T-cell (primary cell): ENCODE measurements around the gene LY6G6F. TPM values are rescaled to one million over a fixed set of nuclear protein-coding genes. Genes with fewer than 3 reads are reported as not detected.

Experiments used
- ATAC-seq, 4 experiments: fragments of 200-7000 bp in 3 of 4; fragments of 150-1000 bp in 1 of 4; cut with Tn5 transposase; replicated peaks in 1 of 4; 1 replicate in 3 of 4; 2 replicates in 1 of 4; pipeline ENCODE4 v1.10.0; 2021; ENCODE audit warnings: moderate library complexity in 3 of 4, mild to moderate bottlenecking in 2 of 4, moderate number of reproducible peaks in 1 of 4
- CTCF ChIA-PET, 2 donors: fragments of 300-600 bp; sonication (Branson Sonifier 250); formaldehyde crosslinking; loops; one replicate each; lab custom pipeline; 2022; ENCODE audit warnings: antibody characterized with exemption in 2 of 2; lab: Charles Lee
- POLR2A ChIA-PET, 2 donors: fragments of 300-600 bp; sonication (Branson Sonifier 250); formaldehyde crosslinking; loops; one replicate each; lab custom pipeline; 2022; ENCODE audit warnings: antibody characterized with exemption in 2 of 2; lab: Charles Lee
- DNase-seq, 35 experiments: peaks; one replicate each; pipeline versions ENCODE4 v3.0.0 to v3.0.0-alpha.2; 2013 to 2023
- H3K27ac ChIP-seq: one replicate; pipeline ENCODE4 v1.5.1; 2013; ENCODE audit warnings: low read length
- H3K27me3 ChIP-seq, 2 experiments: replicated peaks in 1 of 2; 1 replicate in 1 of 2; 2 replicates in 1 of 2; pipeline versions ENCODE4 v1.6.1 to v1.7.0; 2013; ENCODE audit warnings: low read length in 1 of 2, mixed read lengths in 1 of 2; ENCODE audit not compliant: control insufficient read depth in 2 of 2, insufficient read depth in 2 of 2; ENCODE audit errors: extremely low read depth in 1 of 2
- H3K36me3 ChIP-seq, 2 donors: 1 replicate in 1 of 2; 2 replicates in 1 of 2; pipeline versions ENCODE4 v1.6.1 to v1.7.0; 2013; ENCODE audit warnings: low read length in 1 of 2; ENCODE audit not compliant: control insufficient read depth in 2 of 2, insufficient read depth in 1 of 2; ENCODE audit errors: extremely low read depth in 1 of 2
- H3K4me1 ChIP-seq, 2 experiments: 1 replicate in 1 of 2; 2 replicates in 1 of 2; pipeline versions ENCODE4 v1.6.1 to v1.7.0; 2013; ENCODE audit warnings: low read length in 2 of 2, mixed read lengths in 1 of 2; ENCODE audit not compliant: insufficient read depth in 2 of 2, control insufficient read depth in 1 of 2; ENCODE audit errors: extremely low read depth in 1 of 2
- H3K4me3 ChIP-seq, 2 donors: 1 replicate in 1 of 2; 2 replicates in 1 of 2; pipeline versions ENCODE4 v1.5.1 to v1.7.0; 2013; ENCODE audit warnings: mild to moderate bottlenecking in 2 of 2, low read length in 1 of 2, moderate library complexity in 1 of 2; ENCODE audit not compliant: control insufficient read depth in 1 of 2; ENCODE audit errors: extremely low read depth in 1 of 2
- H3K9me3 ChIP-seq: 2 replicates; pipeline ENCODE4 v1.7.0; 2013
- H3K27ac Mint-ChIP-seq, 2 donors: one replicate each; pipeline ENCODE4 v1.8.0; 2020 to 2021; ENCODE audit warnings: mild to moderate bottlenecking in 2 of 2, mixed read lengths in 2 of 2
- H3K27me3 Mint-ChIP-seq, 2 donors: one replicate each; pipeline ENCODE4 v1.8.0; 2021 to 2022; ENCODE audit warnings: mixed read lengths in 2 of 2
- H3K36me3 Mint-ChIP-seq: one replicate; pipeline ENCODE4 v1.8.0; 2021; ENCODE audit warnings: mixed read lengths
- H3K4me1 Mint-ChIP-seq, 3 donors: one replicate each; pipeline ENCODE4 v1.8.0; 2020 to 2022; ENCODE audit warnings: mixed read lengths in 3 of 3, mild to moderate bottlenecking in 1 of 3
- H3K4me3 Mint-ChIP-seq, 3 donors: one replicate each; pipeline ENCODE4 v1.8.0; 2020 to 2022; ENCODE audit warnings: mild to moderate bottlenecking in 3 of 3, mixed read lengths in 3 of 3, moderate library complexity in 3 of 3
- H3K9me3 Mint-ChIP-seq, 3 donors: one replicate each; pipeline ENCODE4 v1.8.0; 2020 to 2022; ENCODE audit warnings: mixed read lengths in 3 of 3
- WGBS: methylation state at CpG from one replicate; pipeline ENCODE4 v1.1.5; 2013; ENCODE audit warnings: missing lambda C conversion rate; ENCODE audit not compliant: insufficient coverage; 5-methylcytosine and 5-hydroxymethylcytosine counted together
- total RNA-seq, 35 experiments: library from RNA in 6 of 35; stranded (reverse) in 6 of 35; fragments of 120-200 nt in 1 of 35; gene quantifications; one replicate each; pipeline versions ENCODE4 v1.2.1 to v1.2.4 and lab custom pipeline; 2013 to 2026

LY6G6F gene
- total RNA-seq, 5 donors from 2014 or later (not counting 1 experiment from before 2014, with no cell fraction given) = not detected

DNA sequence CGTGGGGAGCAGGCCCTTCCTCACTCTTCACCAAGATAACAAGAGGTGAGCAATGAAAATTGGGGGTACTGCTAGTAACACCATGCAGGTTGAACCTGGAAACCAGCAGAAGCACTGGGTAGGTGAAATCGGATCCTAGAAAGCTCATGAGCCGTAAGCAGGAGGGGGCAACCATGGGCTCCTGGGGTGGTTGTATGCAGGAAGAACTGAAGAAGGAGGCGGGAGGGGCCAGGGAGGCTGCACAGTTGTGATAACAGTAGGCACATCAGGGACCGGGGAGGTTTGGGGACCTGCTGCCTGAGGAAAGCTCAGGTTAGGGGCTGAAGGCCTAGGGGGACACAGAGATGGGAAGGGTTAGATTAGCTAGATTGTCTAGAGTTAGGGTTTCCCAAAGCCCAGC is 20.2 kb upstream of the LY6G6F start:
- no peak for ATAC-seq
- POLR2A ChIA-PET = no interaction called here

DNA sequence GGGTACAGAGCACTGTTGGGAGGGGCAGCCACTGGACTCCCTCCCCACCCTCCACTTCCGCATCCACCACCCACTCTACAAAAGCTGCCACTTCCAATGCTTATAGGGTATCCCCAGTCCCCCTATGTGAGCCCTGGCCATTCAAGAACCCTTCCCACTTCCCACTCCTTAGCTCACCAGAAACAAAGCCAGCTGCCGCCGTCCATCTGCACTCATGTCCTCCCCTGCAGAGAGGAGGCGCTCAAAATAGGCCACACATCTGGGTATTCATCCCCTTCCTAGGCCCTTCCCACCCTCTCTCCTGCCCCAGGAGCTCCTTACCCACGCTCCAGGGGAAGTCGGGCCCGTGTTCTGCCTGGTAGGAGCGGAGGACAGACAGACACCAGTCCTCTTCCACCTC is 19.3 kb upstream of the LY6G6F start:
- no peak overlapping the region for H3K4me3 ChIP-seq
- no peaks in the 10 kb centered on the region for H3K4me1 ChIP-seq
- peaks cover 11 to 60% of the 10 kb centered on the region in 2 donors for H3K36me3 ChIP-seq
- DNase-seq = no peak
- ChIA-PET CTCF (no interaction called here), POLR2A (no interaction called here)
- no peak overlapping the region for H3K27ac ChIP-seq
- Mint-ChIP-seq H3K4me1 (no peaks in the 10 kb centered on the region), H3K36me3 (peaks cover 41% of the 10 kb centered on the region), H3K27me3 (no peaks in the 10 kb centered on the region), H3K9me3 (no peaks in the 10 kb centered on the region), H3K4me3 (no peak overlapping the region), H3K27ac (no peak overlapping the region)
- 97% methylated on average over 4 of the region's 8 CpGs for WGBS
- no peak for ATAC-seq
- no peaks in the 10 kb centered on the region for H3K27me3 ChIP-seq
- H3K9me3 ChIP-seq = no peaks in the 10 kb centered on the region

More for the DNA sequence above, 20.2 kb upstream of the LY6G6F start:
- Histone ChIP-seq H3K9me3 (no peaks in the 10 kb centered on the region), H3K27me3 (no peaks in the 10 kb centered on the region), H3K36me3 (peaks cover 10 to 54% of the 10 kb centered on the region in 2 donors), H3K4me1 (peaks cover 0 to 6% of the 10 kb centered on the region in 2 experiments), H3K27ac (no peak overlapping the region), H3K4me3 (no peak overlapping the region)
- H3K27me3 Mint-ChIP-seq = no peaks in the 10 kb centered on the region
- peak overlapping the region; percentile 28 to 36 for H3K27ac Mint-ChIP-seq
- no peak for DNase-seq
- H3K36me3 Mint-ChIP-seq = peaks cover 38% of the 10 kb centered on the region
- H3K9me3 Mint-ChIP-seq = no peaks in the 10 kb centered on the region
- 100% methylated on average over 3 of the region's 5 CpGs for WGBS
- H3K4me3 Mint-ChIP-seq = no peak overlapping the region
- CTCF ChIA-PET = no interaction called here
- H3K4me1 Mint-ChIP-seq = peaks cover 2 to 5% (median 3%) of the 10 kb centered on the region in 3 donors

DNA sequence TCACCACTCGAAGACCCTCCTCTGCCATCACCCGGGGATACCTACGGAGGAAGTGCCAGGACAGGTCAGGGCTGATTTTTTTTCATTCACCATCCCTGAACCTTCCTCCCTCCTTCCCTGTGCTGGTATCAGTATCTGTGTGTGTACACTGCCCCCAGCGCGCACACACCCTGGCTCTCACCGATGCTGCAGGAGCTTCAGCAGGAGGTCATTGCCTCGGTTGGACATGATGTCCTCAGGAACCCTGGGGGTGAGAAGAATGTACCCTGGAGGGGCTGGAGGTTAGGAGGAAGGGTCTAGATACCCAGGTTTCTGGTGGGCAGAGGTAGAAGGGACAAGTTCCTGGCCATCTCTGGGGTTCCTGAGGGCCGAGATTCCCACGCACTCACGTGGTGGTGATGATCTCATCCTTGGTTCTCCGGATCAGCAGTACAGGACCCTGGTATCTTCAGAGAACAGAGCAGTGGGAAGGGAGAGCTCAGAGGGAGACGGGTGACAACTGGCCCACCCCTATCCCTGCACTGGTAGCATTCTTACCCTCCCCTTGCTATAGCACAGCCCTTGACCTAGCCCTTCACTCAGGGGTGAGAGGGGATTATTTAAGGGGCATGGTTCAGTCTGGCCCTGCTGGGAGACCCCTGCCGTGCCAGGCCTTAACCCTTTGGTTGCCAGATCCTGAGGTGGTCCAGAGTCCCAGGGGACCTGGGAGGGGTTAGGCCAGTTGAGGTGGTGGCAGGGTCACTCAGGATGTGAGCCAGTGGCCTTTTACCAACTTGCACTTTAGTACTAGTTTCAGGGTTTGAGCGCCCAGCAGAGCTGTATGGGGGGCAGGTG is 18.6 kb upstream of the LY6G6F start:
- peaks cover 19 to 68% of the 10 kb centered on the region in 2 donors for H3K36me3 ChIP-seq
- no peaks in the 10 kb centered on the region for H3K4me1 ChIP-seq
- no peak overlapping the region for H3K27ac ChIP-seq
- no peaks in the 10 kb centered on the region for H3K9me3 ChIP-seq
- no peak overlapping the region for H3K4me3 ChIP-seq
- Mint-ChIP-seq H3K4me3 (no peak overlapping the region), H3K36me3 (peaks cover 46% of the 10 kb centered on the region), H3K27me3 (no peaks in the 10 kb centered on the region), H3K4me1 (no peaks in the 10 kb centered on the region), H3K27ac (no peak overlapping the region), H3K9me3 (no peaks in the 10 kb centered on the region)
- ATAC-seq (no peak), DNase-seq (no peak)
- ChIA-PET POLR2A (no interaction called here), CTCF (no interaction called here)
- 98% methylated on average over 4 of the region's 14 CpGs for WGBS
- no peaks in the 10 kb centered on the region for H3K27me3 ChIP-seq

DNA sequence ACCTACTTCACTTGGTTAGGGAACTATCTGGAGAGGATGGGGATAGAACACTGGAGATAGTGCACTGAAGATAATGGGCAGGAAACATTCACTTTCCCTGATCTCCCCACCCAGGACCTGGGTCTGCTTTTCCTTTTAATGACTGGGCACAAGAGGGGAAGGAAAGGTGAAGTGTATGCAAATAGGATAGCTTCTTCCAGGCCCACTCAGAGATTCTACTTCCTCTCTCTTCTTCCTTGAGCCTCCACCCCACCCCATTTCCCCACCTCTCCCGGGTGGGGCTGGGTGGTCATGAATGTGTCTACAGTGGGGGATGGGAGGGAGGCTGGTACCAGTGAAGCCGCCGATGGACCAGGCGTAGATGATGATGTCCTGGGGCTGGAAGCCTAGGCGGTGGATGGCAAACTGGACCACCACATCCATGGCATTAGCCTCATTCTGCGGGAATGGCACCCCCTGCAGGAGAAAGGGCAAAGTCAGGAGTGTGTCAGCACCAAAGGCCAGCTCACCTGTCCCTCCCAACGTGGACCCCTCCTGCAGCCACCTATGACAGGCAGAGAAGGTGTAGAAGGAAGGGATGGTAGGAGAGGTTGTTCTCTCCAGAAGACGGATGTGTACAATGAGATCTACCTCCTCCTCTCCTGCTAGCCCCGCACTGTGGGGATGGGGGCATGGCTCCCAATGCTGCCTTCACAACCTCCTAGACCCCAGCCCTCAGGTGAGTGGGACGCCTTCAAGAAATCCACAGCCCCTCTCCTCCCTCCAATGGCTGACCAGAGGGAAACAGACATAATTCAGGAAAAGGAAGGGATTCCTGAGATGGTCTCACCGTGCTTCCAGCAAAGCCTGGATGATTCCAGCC is 17.2 kb upstream of the LY6G6F start:
- peak in 2 of 35 experiments; percentile 19 to 27 for DNase-seq
- no peak overlapping the region for H3K4me3 ChIP-seq
- no peaks in the 10 kb centered on the region for H3K27me3 Mint-ChIP-seq
- H3K27ac Mint-ChIP-seq = peak overlapping the region in 1 of 2 donors; percentile 43
- H3K4me3 Mint-ChIP-seq = no peak overlapping the region
- peaks cover 25 to 80% of the 10 kb centered on the region in 2 donors for H3K36me3 ChIP-seq
- H3K27ac ChIP-seq = no peak overlapping the region
- peaks cover 49% of the 10 kb centered on the region for H3K36me3 Mint-ChIP-seq
- no peaks in the 10 kb centered on the region for H3K27me3 ChIP-seq
- H3K9me3 Mint-ChIP-seq = no peaks in the 10 kb centered on the region
- ChIA-PET POLR2A (interaction anchor here in 1 of 2 donors (0.6 kb wide), 1 partner anchor 66 kb away, joined by 3 read pairs; no protein-coding TSS in a partner anchor), CTCF (no interaction called here)
- ATAC-seq = peak in 1 of 4 experiments; percentile 26
- no peaks in the 10 kb centered on the region for H3K4me1 Mint-ChIP-seq
- H3K4me1 ChIP-seq = no peaks in the 10 kb centered on the region
- no peaks in the 10 kb centered on the region for H3K9me3 ChIP-seq
- WGBS = 98% methylated on average over 5 of the region's 11 CpGs

DNA sequence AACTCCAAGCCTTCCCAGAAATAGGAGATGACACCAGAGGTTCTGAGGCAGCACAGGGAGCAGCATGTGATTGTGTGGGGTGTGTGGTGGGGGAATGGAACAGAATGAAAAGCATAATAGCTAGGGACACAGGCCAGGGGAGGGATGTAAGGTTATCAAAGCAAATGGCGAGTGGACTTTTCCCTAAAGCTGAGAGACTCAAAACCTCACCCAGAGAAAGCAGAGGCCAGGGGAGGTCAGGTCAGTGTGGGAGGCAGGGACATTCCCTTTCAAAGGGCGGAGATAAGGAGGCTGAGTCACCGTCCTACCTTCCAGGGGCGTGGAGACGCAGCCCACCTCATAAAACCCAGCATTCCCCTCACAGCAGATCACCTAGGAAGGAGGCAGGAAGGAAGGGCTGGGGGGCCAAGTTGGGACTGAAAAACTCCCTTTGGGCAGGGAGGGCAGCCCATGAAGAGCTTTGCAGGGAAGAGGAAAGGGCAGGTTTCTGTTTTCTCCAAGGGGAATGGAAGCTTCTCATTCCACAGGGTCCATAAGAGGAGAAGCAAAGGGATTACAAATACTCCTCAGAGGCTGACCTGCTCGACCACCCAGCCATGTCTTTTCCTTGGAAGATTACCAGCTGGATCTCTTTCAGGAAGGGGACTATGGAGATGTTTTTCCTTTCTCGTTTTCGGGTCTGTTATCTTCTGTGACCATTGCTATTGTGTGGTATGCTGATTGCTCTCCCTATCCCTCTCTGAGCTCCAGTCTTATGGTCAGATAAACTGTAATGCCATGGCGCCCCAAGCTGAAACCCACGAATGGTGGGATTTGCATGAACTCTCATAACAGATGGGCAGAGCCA is 16.2 kb upstream of the LY6G6F start:
- no peaks in the 10 kb centered on the region for H3K27me3 Mint-ChIP-seq
- H3K27ac Mint-ChIP-seq = peak overlapping the region in 1 of 2 donors; percentile 43
- Histone ChIP-seq H3K9me3 (no peaks in the 10 kb centered on the region), H3K4me1 (no peaks in the 10 kb centered on the region), H3K27ac (no peak overlapping the region), H3K36me3 (peaks cover 25 to 88% of the 10 kb centered on the region in 2 donors), H3K4me3 (no peak overlapping the region), H3K27me3 (no peaks in the 10 kb centered on the region)
- 100% methylated on average over 1 of the region's 10 CpGs for WGBS
- no peak for DNase-seq
- no peaks in the 10 kb centered on the region for H3K4me1 Mint-ChIP-seq
- ATAC-seq = no peak
- peaks cover 54% of the 10 kb centered on the region for H3K36me3 Mint-ChIP-seq
- ChIA-PET CTCF (interaction anchor here (0.5 to 1.0 kb wide), 5 partner anchors 12 to 432 kb away, joined by 3 to 5 read pairs (median 3); no protein-coding TSS in a partner anchor), POLR2A (interaction anchor here (0.5 to 0.6 kb wide), 4 partner anchors 67 to 1184 kb away, joined by 3 to 6 read pairs (median 4); no protein-coding TSS in a partner anchor)
- H3K9me3 Mint-ChIP-seq = no peaks in the 10 kb centered on the region
- H3K4me3 Mint-ChIP-seq = no peak overlapping the region
